Stomach (tissue), 9 donors: ENCODE data around the gene TREML1. TPM values are rescaled to one million over a fixed set of nuclear protein-coding genes. Genes with fewer than 3 reads are reported as not detected.

Experiments
- DNase-seq, 2 donors: peaks; one replicate each; pipeline versions ENCODE4 v3.0.0 to v3.0.0-alpha.2; 2013 to 2019
- H3K27ac ChIP-seq, 5 donors: fragments of 200-600 bp in 4 of 5; sonication (generic) in 4 of 5; one replicate each; pipeline ENCODE4 v1.5.1; 2013 to 2019; ENCODE audit warnings: mild to moderate bottlenecking in 1 of 5, moderate library complexity in 1 of 5
- H3K27me3 ChIP-seq, 3 donors: fragments of 200-600 bp; sonication (generic); one replicate each; pipeline ENCODE4 v1.5.1; 2017 to 2019; ENCODE audit warnings: mixed run types in 1 of 3
- H3K36me3 ChIP-seq, 4 donors: fragments of 200-600 bp; sonication (generic); 1 replicate in 3 of 4; 2 replicates in 1 of 4; pipeline ENCODE4 v1.5.1; 2016 to 2019
- H3K4me1 ChIP-seq, 4 donors: fragments of 200-600 bp; sonication (generic); one replicate each; pipeline ENCODE4 v1.5.1; 2016 to 2019
- H3K4me3 ChIP-seq, 4 donors: fragments of 200-600 bp; sonication (generic) in 3 of 4; one replicate each; pipeline ENCODE4 v1.5.1; 2016 to 2019; ENCODE audit warnings: mild to moderate bottlenecking in 1 of 4
- H3K9me3 ChIP-seq, 4 donors: fragments of 200-600 bp; sonication (generic); one replicate each; pipeline ENCODE4 v1.5.1; 2016 to 2019
- CTCF ChIP-seq, 7 experiments: fragments of 450-650 bp in 4 of 7; fragments of 200-600 bp in 3 of 7; sonication (generic) in 3 of 7; IDR thresholded peaks; one replicate each; pipeline ENCODE4 v1.5.1; 2016 to 2019; ENCODE audit warnings: antibody characterized with exemption in 7 of 7, control low read depth in 2 of 7, mild to moderate bottlenecking in 1 of 7
- EP300 ChIP-seq: sonication (generic); formaldehyde crosslinking; IDR thresholded peaks from one replicate; pipeline ENCODE4 v1.6.1; 2017; ENCODE audit warnings: antibody characterized with exemption
- POLR2A ChIP-seq, 4 donors: fragments of 450-650 bp; IDR thresholded peaks; one replicate each; pipeline ENCODE4 v1.6.1; 2016; ENCODE audit warnings: antibody characterized with exemption in 4 of 4, control low read depth in 2 of 4, mild to moderate bottlenecking in 1 of 4, moderate library complexity in 1 of 4
- POLR2AphosphoS5 ChIP-seq, 3 donors: sonication (generic); formaldehyde crosslinking; IDR thresholded peaks; one replicate each; pipeline ENCODE4 v1.6.1; 2016; ENCODE audit warnings: antibody characterized with exemption in 3 of 3
- WGBS, 5 donors: extraction: QIAGEN DNeasy Blood & Tissue Kit in 3 of 5; methylation state at CpG; one replicate each; pipeline versions ENCODE4 v1.1.5 to v1.1.7; 2013 to 2018; 5-methylcytosine and 5-hydroxymethylcytosine counted together
- intact Hi-C: fragments of 100-400 bp; cut with DNase I; formaldehyde crosslinking; loops from one replicate; pipeline ENCODE4 v1.15.1; 2023; ENCODE audit warnings: low total_unique reads
- polyA plus RNA-seq, 3 donors: library from polyadenylated mRNA; stranded (reverse); fragments of 200-250 nt; gene quantifications; one replicate each; pipeline ENCODE4 v1.2.3, GENCODE V29; 2013
- total RNA-seq, 5 donors: library from RNA; depleted of rRNA; stranded (reverse); fragments of >200 nt; gene quantifications; one replicate each; pipeline versions ENCODE4 v1.1.0 to v1.2.3, GENCODE V29; 2014 to 2016
- donor health status: healthy with polysubstance abuse.
- donor health status: Bipolar disorder and iron deficiency.
- donor health status: healthy.

TREML1 gene
- total and polyA plus RNA-seq, 8 donors: not detected

GRCh38 chr6:41174610-41175009 lies 20.5 kb upstream of the TREML1 start:
- 54 to 84% (median 74%) methylated on average over 2 of the region's 2 CpGs for WGBS, 5 donors
- Histone ChIP-seq H3K4me1 (no peaks in the 10 kb centered on the region), H3K27ac (no peak overlapping the region), H3K4me3 (no peak overlapping the region), H3K9me3 (no peaks in the 10 kb centered on the region), H3K27me3 (peaks cover 0 to 7% (median 4%) of the 10 kb centered on the region in 3 donors), H3K36me3 (no peaks in the 10 kb centered on the region)
- TF ChIP-seq POLR2A (IDR thresholded peaks at IDR 0.05) (no peak), EP300 (no peak), CTCF (IDR thresholded peaks at IDR 0.05) (no peak), POLR2AphosphoS5 (IDR thresholded peaks at IDR 0.05) (no peak)
- intact Hi-C loops: no loop called here
- no peak for DNase-seq

- DNase-seq: no peak
- Histone ChIP-seq H3K27ac (no peak overlapping the region), H3K36me3 (no peaks in the 10 kb centered on the region), H3K27me3 (peaks cover 0 to 4% (median 0%) of the 10 kb centered on the region in 3 donors), H3K4me3 (no peak overlapping the region), H3K9me3 (no peaks in the 10 kb centered on the region), H3K4me1 (no peaks in the 10 kb centered on the region)
- intact Hi-C loops: no loop called here
- 17 to 42% (median 26%) methylated on average over 3 of the region's 3 CpGs for WGBS, 5 donors
- no peak for TF ChIP-seq CTCF (IDR thresholded peaks at IDR 0.05)
- no peak for TF ChIP-seq POLR2AphosphoS5 (IDR thresholded peaks at IDR 0.05)
- TF ChIP-seq EP300: no peak
- TF ChIP-seq POLR2A (IDR thresholded peaks at IDR 0.05): no peak
Observed at GRCh38 chr6:41171908-41172307, 17.8 kb upstream of the TREML1 start.

GRCh38 chr6:41170547-41171160 lies 16.5 kb upstream of the TREML1 start:
- no peak for TF ChIP-seq EP300
- no peak for TF ChIP-seq CTCF (IDR thresholded peaks at IDR 0.05)
- TF ChIP-seq POLR2A (IDR thresholded peaks at IDR 0.05): no peak
- TF ChIP-seq POLR2AphosphoS5 (IDR thresholded peaks at IDR 0.05): no peak
- no peaks in the 10 kb centered on the region for H3K9me3 ChIP-seq
- WGBS, 5 donors: 58 to 65% (median 62%) methylated on average over 4 of the region's 4 CpGs

GRCh38 chr6:41167173-41167963 lies 13.2 kb upstream of the TREML1 start:
- Histone ChIP-seq H3K36me3 (no peaks in the 10 kb centered on the region), H3K27ac (no peak overlapping the region), H3K9me3 (no peaks in the 10 kb centered on the region), H3K27me3 (peaks cover 0 to 5% (median 0%) of the 10 kb centered on the region in 3 donors), H3K4me1 (no peaks in the 10 kb centered on the region), H3K4me3 (no peak overlapping the region)
- intact Hi-C loops: no loop called here
- DNase-seq: peak in 1 of 2 donors; percentile 59
- 62 to 72% (median 70%) methylated on average over 5 of the region's 5 CpGs for WGBS, 5 donors
- TF ChIP-seq CTCF (IDR thresholded peaks at IDR 0.05) (no peak), EP300 (no peak), POLR2AphosphoS5 (IDR thresholded peaks at IDR 0.05) (no peak), POLR2A (IDR thresholded peaks at IDR 0.05) (no peak)

More at GRCh38 chr6:41170547-41171160, 16.5 kb upstream of the TREML1 start:
- no peaks in the 10 kb centered on the region for H3K36me3 ChIP-seq
- H3K4me3 ChIP-seq: no peak overlapping the region
- no peaks in the 10 kb centered on the region for H3K27me3 ChIP-seq
- no peak for DNase-seq
- H3K27ac ChIP-seq: no peak overlapping the region
- intact Hi-C loops: no loop called here
- no peaks in the 10 kb centered on the region for H3K4me1 ChIP-seq
